ENCODE measurements around the gene SRRM4.

DNA sequence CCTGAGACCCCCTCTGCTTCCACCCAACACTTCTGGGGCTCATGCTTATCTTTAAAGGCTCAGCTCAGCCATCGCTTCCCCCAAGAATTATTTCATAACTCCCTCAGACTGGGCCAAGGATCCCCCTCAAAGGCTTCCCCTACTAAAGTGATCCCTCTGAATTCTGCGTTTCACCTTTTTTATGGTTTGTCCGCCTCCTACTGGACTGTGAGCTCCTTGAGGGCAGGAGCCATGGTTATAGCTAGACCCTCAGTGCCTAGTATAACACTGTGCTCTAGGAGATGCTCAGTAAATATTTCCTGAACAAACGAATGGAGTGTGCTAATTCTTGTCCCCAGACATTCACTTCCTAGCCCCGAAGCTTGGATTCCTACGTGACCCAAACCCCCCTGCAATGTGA is 20.5 kb upstream of the SRRM4 start:
- TF ChIP-seq, protein P1, sequence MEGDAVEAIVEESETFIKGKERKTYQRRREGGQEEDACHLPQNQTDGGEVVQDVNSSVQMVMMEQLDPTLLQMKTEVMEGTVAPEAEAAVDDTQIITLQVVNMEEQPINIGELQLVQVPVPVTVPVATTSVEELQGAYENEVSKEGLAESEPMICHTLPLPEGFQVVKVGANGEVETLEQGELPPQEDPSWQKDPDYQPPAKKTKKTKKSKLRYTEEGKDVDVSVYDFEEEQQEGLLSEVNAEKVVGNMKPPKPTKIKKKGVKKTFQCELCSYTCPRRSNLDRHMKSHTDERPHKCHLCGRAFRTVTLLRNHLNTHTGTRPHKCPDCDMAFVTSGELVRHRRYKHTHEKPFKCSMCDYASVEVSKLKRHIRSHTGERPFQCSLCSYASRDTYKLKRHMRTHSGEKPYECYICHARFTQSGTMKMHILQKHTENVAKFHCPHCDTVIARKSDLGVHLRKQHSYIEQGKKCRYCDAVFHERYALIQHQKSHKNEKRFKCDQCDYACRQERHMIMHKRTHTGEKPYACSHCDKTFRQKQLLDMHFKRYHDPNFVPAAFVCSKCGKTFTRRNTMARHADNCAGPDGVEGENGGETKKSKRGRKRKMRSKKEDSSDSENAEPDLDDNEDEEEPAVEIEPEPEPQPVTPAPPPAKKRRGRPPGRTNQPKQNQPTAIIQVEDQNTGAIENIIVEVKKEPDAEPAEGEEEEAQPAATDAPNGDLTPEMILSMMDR (IDR thresholded peaks at IDR 0.05 in 4 of 5, conservative IDR thresholded peaks at IDR 0.05 in 1 of 5): no peak
- no peak for TF ChIP-seq POLR2A (IDR thresholded peaks at IDR 0.05)
